ENCODE data around the gene NEK7. TPM values are rescaled to one million over a fixed set of nuclear protein-coding genes. Genes with fewer than 3 reads are reported as not detected.
"Not testable (repeated sequence)": the region's sequence is repeated elsewhere in the genome, so short reads cannot be mapped to it uniquely, and the experiment has no call there.

Gene NEK7
- total RNA-seq, 1 experiment from 2014 or later = 192 TPM

DNA sequence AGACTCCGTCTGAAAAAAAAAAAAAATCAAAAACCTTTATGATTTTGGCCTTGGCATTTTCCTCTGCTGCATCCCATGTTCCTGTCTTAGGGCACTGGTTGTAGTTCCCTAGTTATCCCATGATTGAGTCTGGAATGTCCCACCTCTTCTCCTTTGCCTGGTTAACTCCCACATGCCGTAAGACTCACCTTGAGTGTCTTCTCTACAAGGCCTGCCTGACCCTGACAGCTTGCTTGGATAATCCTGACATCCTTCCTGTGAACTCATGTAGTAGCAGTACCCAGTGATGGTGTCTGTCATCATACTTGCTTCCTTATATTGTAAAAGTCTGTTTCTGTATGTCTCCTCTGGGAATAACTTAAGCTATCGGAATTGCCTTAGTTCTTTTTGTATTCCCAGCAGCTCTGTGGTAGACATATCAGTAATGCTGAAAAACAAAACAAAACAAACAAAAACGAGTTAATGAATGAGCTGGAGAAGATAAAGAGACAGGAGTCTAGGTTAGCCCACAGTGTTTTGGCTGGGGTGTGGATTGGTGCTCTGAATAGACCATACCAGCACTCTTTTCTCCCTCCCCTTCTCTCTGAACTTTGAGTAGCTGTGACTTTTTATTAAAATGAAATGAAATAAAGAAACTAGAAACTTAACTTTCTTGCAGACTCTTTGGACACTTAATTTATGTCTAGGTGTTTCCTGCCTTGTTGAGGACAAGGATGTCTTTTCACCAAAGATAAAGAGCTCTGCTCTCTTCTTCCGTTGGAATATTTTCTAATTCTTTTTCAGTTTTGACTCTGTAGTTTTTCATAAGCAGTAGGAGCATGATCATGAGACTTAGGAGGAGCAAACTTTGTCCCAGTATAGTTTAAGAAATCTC lies 15.1 kb downstream of the NEK7 start:
- DNase-seq (ENCODE audit: low read depth) = no peak

DNA sequence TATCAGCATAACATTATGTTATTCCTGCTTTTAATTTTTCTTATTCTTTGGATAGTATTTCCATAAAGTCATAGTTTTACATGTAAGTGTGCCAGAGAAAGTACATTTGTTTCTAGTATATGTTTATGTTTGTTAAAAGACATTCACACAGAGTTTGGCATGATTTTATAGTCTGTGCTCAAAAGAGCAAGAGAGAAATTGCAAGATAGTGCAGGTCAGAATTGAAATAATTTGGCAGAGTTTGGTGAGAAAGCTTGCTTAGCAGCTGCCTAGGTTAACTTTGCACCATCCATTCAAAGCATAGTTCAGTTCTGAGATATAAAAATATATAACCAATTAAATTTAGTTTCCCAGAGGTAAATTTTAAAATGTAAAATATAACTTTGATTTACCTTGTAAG lies 17.0 kb downstream of the NEK7 start:
- DNase-seq (ENCODE audit: low read depth) = no peak

DNA sequence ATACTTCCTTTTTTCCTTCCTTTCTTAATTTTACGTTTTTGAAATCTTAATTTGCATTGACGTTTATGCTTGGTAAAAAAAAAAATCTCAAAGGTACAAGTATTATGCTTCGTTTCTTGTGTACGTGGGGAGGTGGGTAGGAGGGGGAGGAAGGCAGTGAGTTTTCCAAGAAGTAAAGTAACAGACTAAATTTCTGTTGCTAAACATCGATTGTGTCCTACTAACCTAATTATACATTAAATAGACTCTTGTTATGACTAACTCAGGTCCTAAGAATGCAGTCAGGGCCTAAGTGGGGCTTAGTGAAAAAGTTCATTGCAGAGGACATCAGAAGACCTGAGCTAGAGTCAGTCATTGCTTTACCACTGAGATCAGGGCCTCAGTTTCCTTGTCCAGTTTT lies 17.5 kb downstream of the NEK7 start:
- peak; percentile 57 for DNase-seq (ENCODE audit: low read depth)

DNA sequence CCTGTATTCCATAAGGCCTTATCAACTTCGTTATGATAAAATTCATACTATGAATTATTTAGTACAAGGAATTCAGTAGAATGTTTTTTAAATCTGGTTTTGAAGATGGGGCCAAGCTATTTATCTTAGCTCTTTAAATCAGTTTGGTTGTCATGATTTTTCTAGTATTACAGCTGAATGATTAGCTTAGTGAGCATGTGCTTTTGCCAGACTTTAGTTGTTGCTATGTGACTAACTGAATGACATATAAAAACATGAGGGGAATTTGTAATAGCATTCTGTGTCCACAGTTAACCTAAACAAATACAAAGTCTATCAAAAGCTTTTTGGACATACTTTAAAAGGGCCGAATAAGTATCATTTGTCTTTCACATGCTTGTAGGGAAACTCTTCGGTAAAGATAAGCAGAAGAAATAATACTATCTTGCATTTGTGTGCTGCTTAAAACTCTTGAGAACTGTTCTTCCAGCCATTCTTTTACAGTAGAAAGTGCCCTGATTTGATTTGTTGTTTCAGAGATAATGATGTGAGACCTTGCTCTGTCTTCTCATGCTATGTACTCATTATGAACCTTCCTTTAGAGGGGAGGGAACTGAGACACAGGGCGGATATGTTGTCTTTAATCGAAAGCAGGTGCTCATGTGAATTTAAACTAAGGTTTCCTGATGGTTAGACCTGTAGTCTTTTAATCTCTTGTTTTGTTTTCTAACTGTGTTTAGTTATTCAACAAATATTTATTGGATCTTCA lies 18.8 kb downstream of the NEK7 start:
- peak; percentile 68 for DNase-seq (ENCODE audit: low read depth)

DNA sequence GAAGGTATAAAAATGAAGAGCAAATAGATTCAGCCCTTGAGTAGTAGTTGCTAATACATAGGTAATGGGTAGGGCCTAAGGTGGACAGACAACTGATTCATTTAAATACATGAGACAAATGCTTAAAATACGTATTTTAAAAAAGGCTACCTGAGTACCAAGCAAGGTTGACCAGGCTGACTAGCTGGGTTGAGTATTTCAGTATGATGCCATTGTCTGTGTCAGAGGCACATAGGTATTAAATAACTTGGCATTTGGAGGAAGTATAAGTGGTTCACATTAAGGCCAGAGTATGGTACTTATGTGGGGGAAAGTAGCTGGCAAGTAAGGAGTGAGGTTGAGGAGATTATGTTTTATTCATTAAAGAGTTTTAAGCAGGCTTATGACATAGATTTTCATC lies 19.4 kb downstream of the NEK7 start:
- DNase-seq (ENCODE audit: low read depth) = no peak

DNA sequence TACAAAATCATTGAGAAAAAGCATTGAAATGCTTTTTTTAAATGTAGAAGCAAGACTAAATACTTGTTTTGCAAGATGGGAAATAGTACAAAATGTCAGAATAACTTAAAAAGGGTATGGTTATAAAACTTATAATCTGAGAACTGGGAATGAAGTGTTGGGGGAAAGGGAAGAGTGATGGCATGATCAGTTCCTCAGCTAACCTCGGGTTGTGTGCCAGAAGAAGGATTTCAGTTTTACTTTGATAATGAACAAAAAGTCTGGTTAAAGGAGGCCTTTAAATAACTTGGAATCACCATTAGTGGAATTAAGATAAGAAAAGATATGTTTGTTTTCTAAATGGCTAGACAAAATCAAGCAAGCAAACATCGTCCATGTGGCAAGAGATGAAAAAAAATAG lies 20.7 kb downstream of the NEK7 start:
- no peak for DNase-seq (ENCODE audit: low read depth)

DNA sequence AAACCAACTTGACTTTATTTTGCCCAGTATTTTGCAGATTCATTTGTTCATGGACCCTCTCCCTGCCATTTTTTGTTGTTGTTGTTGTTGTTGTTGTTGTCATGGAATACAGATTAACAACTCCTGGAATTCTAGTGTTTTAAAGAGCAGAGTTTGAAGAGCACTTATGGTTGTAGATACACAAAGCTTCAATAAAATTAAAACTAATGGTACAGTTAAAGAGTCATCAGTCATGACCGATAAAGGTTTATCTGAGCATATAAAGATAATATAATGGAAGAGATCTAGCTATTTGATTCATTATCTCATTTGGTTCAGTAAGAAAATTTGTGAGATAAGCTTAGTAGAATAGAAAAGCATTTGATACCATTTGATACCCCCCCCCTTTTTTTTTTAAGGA lies 21.8 kb downstream of the NEK7 start:
- no peak for DNase-seq (ENCODE audit: low read depth)

DNA sequence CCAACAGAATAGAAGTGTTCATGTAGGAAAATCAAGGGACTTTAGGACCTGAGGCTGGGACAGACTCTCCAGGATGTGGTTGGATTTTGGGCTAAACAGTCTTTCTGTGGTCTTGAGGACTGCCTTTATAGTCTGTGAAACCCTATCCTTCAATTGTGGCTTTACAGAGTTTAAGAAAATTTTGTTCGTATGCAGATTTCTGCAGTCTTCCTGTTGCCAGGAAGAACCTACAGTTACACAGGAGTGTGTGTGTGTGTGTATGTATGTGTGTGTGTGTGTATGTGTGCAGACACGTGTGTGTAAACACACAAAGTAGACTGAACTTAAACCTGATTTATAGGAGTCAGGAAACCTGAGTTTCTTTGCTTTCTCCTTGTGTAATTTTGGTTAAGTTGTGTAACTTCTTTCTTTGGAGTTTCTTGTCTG lies 22.8 kb downstream of the NEK7 start:
- DNase-seq (ENCODE audit: low read depth) = peak; percentile 93

DNA sequence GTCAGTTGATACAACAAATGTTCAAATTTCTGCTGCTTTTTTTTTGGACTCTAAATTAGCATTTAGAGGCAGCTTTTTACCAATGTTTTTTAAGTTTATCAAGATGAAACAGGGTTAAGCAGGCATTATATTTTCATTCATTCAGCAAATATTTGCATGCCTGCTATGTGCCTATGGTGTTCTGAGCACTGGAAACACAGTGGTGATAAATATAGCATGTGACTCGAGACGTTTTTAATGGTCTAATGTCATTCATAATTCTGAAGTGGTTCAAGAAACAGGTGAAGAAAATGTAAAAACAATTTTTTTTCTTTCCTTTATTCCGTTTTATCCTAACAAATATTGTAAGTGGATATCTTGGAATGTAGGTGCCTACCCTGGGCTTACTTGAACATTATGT lies 26.8 kb downstream of the NEK7 start:
- DNase-seq (ENCODE audit: low read depth) = no peak

DNA sequence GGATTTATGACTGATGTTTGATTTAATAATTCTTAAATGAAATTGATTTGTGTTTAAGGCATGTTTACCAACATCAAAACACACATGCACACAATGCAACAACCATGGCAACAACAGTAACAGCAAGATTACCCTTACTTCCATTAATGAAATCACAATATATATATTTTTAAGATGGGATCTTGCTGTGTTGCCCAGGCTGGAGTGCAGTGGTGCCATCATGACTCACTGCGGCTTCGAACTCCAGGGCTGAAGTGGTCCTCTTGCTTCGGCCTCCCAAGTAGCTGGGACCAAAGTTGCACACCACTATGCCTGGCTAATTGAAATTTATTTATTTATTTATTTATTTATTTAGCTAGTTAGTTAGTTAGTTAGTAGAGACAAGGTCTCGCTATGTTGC lies 27.7 kb downstream of the NEK7 start:
- no peak for DNase-seq (ENCODE audit: low read depth)

DNA sequence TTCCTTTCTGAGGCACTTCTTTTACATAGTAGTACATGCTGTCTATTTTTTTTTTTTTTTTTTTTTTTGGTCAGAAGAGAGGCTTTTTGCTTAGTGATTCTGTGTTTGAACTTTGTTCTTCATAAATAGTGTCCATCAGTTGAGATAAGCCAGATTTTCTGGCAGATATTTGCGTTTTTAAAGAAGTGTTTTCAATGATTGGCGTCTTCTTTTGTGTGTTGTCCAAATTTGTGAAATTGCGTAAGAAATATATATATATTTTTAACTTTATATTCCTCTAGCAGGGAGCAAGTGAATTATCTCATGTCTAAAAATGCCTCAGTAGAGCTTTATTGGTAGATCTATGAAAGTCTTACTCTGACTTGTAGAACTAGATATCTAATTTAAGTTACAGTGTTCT lies 28.3 kb downstream of the NEK7 start:
- no peak for DNase-seq (ENCODE audit: low read depth)

DNA sequence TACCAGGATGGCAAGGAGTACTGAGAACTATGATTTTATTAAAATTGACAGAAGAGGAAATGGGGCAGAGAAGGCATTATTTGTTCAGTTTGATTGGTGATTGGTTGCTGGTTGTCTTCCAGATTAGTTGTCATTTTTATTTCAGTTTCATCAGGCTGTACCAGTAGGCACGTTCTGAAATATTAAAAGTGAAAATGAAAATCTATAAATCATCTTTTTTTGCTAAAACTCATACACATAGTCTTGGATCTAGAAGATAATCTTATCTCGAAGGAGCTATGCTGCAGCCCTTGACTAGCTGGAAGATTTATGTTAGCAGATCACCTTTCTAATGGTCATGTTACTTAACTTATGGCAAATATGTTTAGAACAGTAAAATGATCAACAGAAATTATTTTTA lies 29.0 kb downstream of the NEK7 start:
- no peak for DNase-seq (ENCODE audit: low read depth)

DNA sequence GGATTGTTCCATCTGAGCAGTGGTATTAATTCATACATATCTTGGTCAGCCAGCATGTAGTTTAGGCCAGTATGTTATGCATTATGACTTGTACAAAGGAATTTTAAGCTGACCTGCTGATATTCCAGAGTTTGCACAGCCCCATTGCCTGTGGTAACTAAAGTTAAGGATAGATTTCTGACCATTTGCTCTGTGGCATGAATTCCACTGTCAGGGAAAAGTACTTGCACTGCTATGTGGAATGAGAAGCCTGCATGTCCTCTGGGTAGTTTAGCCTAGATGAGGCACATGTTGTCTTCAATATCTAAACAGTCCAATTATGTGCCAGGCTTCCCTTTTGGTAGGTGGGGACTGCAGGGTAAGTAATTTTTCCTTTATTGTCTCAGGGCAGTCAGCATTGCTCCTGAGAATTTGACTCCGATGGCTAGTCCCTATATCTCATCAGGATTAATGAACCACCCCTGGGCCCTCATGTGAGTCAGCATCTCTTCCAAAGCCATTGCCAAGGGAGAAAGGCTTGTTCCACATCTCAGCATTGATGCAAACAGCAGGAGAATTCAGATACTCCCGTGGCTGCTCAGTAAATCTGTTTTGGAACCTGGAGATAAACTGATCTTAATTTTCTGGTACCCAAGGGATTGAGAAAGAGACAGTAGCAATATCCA lies 30.2 kb downstream of the NEK7 start:
- DNase-seq (ENCODE audit: low read depth) = peak; percentile 49

DNA sequence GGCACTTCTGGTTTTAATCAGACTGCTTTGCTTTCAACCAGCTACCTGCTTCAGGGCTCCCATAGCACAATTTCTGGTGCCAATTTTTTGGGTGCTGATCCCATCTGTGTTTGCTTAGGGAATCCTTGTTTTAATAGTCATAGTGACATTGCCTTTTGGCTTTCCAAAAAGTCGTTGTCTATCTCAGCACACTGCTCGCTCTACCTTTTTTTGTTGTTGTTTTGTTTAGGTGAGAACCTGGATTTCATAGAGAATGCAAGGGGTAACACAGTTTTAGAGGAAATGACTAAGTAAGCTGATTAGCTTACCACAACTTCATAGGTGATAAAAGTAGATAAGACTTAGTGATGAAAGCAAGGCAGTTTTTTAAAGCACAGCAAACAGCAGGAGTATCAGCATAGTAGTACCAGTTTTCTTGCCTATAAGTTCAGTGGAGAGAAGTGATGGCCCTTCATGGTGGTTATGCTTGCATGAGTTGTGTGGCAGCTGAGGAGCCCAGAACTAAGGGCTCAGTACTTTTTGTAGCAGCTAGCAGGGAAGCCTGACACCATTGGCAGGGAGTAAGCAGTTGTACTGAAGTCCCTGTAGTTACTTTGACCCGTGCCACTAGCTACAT lies 31.3 kb downstream of the NEK7 start:
- peak; percentile 38 for DNase-seq (ENCODE audit: low read depth)

DNA sequence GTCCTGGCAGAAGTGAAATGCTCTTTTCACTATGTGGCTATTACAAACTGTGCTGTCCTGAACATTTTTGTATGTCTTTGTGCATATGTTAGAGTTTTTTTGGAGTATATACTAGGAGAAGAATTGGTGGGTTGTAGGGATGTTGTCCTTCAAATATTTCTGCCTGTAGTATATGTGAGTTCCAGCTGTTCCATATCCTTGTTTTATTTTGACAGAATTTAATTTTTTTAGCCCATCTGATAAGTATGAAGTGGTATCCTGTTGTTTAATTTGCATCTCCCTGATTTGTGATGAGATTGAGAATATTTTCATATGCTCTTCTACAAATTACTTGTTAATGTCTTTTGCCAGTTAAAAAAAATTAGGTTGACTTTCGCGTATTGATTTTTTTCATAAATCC lies 34.3 kb downstream of the NEK7 start:
- DNase-seq (ENCODE audit: low read depth) = no peak

DNA sequence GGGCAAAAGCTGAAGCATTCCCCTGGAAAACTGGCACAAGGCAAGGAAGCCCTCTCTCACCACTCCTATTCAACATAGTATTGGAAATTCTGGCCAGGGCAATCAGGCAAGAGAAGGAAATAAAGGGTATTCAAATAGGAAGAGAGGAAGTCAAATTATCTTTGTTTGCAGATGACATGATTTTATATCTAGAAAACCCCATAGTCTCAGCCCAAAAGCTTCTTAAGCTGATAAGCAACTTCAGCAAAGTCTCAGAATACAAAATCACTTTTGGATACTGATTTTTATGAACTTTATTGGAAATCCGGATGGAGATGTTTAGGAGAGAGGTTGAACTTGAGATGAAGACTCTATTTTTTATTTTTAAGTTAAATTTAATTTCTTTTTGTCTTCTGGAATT lies 37.1 kb downstream of the NEK7 start:
- not testable (repeated sequence) for DNase-seq (ENCODE audit: low read depth)

DNA sequence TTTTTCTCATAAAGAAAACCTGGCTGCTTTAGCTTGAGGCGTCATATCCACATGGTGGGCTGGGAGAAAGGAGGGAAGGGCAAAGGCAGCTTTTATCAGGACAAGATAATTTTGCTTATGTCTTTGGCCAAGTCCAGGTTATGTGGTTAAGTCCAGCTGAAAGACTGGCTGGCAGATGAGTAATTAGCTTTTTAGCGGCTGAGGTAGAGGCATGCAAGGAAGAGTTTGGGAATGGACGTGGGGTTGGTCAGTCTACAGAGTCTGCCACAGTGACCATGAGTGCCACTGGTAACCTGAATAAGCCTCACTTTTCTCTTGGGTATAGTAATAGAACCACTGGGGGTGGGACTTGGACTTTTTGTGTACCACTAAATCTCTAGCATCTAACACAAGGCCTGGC lies 39.8 kb downstream of the NEK7 start:
- peak; percentile 44 for DNase-seq (ENCODE audit: low read depth)

DNA sequence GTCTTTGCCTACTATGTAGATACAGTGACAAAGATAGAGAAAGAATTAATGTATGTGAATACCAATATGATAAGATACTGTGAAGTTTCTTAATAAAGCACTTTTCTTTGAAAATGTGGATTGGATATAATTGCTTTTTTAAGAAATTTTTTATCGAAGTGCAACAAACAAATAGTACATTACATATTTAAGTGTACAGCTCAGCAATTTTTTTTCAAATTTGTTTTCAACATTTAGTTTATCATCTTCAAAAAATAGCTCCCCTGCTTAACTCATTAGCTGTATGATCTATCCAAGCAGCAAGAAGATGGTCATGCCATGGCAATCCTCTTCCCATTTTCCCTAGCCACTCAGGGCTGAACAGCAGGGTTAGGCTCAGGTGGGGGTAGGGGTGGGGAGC lies 40.5 kb downstream of the NEK7 start:
- no peak for DNase-seq (ENCODE audit: low read depth)

DNA sequence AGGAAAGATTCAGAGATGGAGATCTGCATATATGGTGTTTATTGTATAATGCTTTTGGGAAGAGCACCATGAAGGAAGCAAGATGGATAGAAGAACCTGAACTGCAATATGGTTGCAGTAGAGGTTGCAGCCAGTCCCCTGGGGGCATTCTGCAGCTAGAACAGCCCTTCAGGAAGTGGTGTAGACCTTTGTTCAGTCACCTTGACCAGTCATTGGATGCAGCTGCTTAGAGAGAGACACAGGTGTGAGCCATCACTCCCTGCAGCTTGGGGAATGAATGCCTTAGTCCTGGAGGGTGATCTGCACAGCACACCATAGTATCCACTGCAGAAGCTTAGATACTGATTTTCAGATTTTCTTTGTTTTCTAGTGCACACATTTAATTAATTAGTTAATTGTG lies 42.3 kb downstream of the NEK7 start:
- DNase-seq (ENCODE audit: low read depth) = peak; percentile 50

DNA sequence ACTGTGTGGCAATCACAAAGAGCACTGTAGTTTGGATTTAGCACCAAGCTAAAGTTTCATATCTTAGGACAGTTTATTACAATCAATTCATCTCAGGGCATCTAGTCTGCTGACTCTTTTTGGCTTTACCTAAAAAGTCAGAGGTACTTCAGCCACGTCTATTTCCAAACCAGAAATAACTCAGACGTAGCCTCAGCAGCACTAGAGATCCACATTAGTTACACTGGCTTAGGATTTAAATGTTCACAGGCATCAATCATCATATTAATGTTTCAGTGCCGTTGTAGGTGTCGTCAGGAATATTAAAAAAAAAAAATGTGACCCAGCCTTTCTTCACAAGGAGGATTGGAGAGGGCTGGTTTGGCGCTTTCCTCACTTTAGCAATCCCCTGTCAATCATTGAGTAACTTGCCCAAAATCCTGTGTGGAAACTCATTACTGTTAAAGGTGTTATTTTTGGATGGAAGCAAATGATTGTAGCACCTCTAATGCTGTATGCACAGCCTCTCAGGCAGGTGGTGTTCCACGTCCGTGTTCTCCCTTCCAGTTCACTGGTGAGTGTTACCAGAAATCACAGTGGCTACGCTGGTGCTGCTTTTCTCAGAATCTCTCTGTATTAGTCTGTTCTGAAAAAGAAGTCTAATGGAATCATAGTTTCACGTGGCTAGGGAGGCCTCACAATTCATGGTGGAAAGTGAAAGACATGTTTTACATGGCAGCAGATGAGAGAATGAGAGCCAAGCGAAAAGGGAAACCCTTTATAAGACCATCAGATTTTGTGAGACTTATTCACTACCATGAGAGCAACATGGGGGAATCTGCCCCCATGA lies 45.4 kb downstream of the NEK7 start:
- no peak for DNase-seq (ENCODE audit: low read depth)

DNA sequence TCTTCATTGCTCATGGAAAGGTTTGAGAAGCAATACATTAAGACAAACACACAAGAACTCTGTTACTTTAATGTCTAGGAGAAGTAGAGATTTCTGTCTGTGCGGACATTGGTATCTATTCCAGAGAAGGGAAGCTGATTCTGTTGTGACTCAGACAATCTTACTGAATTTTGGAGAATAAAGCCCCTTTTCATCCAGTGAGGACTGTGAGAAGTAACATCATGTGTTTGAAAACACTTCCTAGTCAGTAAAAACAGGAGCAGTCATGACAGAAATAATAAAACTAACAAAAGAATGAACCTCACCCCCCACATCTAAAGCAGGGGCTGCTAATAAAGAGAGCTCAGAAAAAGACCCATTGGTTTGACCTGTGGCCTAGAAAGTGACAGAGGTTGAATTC lies 46.6 kb downstream of the NEK7 start:
- DNase-seq (ENCODE audit: low read depth) = no peak
